Omental fat pad (tissue), 4 donors: ENCODE data around the gene PIP5K1B. TPM values are rescaled to one million over a fixed set of nuclear protein-coding genes. Genes with fewer than 3 reads are reported as not detected.

Experiments used
- ATAC-seq: fragments of 150-250 bp; one replicate; pipeline ENCODE4 v1.9.1; 2016; ENCODE audit warnings: mild to moderate bottlenecking, moderate library complexity; ENCODE audit not compliant: low FRiP score
- DNase-seq: peaks from one replicate; pipeline ENCODE4 v3.0.0-alpha.2; 2019; ENCODE audit warnings: low spot score
- CTCF ChIP-seq, 3 donors: fragments of 450-650 bp; IDR thresholded peaks; one replicate each; pipeline ENCODE4 v1.5.1; 2016 to 2017; ENCODE audit warnings: antibody characterized with exemption in 3 of 3, mild to moderate bottlenecking in 3 of 3, moderate library complexity in 2 of 3
- total RNA-seq, 4 donors: library from RNA; depleted of rRNA; stranded (reverse); fragments of >200 nt; gene quantifications; one replicate each; pipeline ENCODE4 v1.1.0, GENCODE V29; 2016

The PIP5K1B gene
- total RNA-seq, 4 donors from 2014 or later, result 1.9 to 14.3 (median 3.2) TPM

- no peak for TF ChIP-seq CTCF (IDR thresholded peaks at IDR 0.05)
- DNase-seq (no peak), ATAC-seq (no peak)
Observed at GRCh38 chr9:68942790-68943189, 237.8 kb downstream of the PIP5K1B start.

GRCh38 chr9:68947015-68947414 lies 242.0 kb downstream of the PIP5K1B start:
- TF ChIP-seq CTCF (IDR thresholded peaks at IDR 0.05), result no peak
- DNase-seq (no peak), ATAC-seq (no peak)

GRCh38 chr9:68947842-68948569 lies 243.0 kb downstream of the PIP5K1B start:
- DNase-seq (no peak), ATAC-seq (no peak)
- no peak for TF ChIP-seq CTCF (IDR thresholded peaks at IDR 0.05)

GRCh38 chr9:68949271-68950000 lies 244.4 kb downstream of the PIP5K1B start:
- ATAC-seq (no peak), DNase-seq (no peak)
- no peak for TF ChIP-seq CTCF (IDR thresholded peaks at IDR 0.05)

- DNase-seq (no peak), ATAC-seq (no peak)
Observed at GRCh38 chr9:68950188-68950587, 245.1 kb downstream of the PIP5K1B start.

GRCh38 chr9:68950689-68951088 lies 245.6 kb downstream of the PIP5K1B start:
- no peak for TF ChIP-seq CTCF (IDR thresholded peaks at IDR 0.05)
- DNase-seq, result no peak
- ATAC-seq, result no peak

More at GRCh38 chr9:68950188-68950587, 245.1 kb downstream of the PIP5K1B start:
- TF ChIP-seq CTCF (IDR thresholded peaks at IDR 0.05), result no peak
